Measurements from ENCODE around the gene PLXND1. TPM values are rescaled to one million over a fixed set of nuclear protein-coding genes. Genes with fewer than 3 reads are reported as not detected.

The PLXND1 gene
- total RNA-seq, 1 experiment from 2014 or later: 22.0 TPM

GRCh38 chr3:129632056-129632455 lies 25.6 kb upstream of the PLXND1 start:
- intact Hi-C loops (cut with micrococcal nuclease; ENCODE audit: unreplicated experiment): no loop called here

GRCh38 chr3:129629011-129629410 lies 22.5 kb upstream of the PLXND1 start:
- H3K27me3 Mint-ChIP-seq (ENCODE audit: unreplicated experiment): no peaks in the 10 kb centered on the region
- H3K4me1 Mint-ChIP-seq (ENCODE audit: low read depth, unreplicated experiment): peaks cover 33% of the 10 kb centered on the region
- no peak for DNase-seq
- no peak overlapping the region for H3K27ac Mint-ChIP-seq (ENCODE audit: unreplicated experiment)
- CTCF ChIA-PET: interaction anchor here (0.5 to 4.4 kb wide), 3 partner anchors 9 to 139 kb away, joined by 3 to 64 read pairs (median 3); no protein-coding TSS in a partner anchor
- BruUV-seq (replicated peaks): TSS peak; percentile 12
- intact Hi-C loops (cut with micrococcal nuclease; ENCODE audit: unreplicated experiment): loop anchor here (2.0 to 10.0 kb wide), 2 partner anchors 22 to 476 kb away; no protein-coding TSS in a partner anchor
- no peak for TF ChIP-seq CTCF (IDR thresholded peaks at IDR 0.05; ENCODE audit: unreplicated experiment)
- no peaks in the 10 kb centered on the region for H3K9me3 Mint-ChIP-seq (ENCODE audit: low read depth, unreplicated experiment)
- peak overlapping the region; percentile 71 for H3K4me3 Mint-ChIP-seq (ENCODE audit: low read depth, unreplicated experiment)
- H3K36me3 Mint-ChIP-seq (ENCODE audit: insufficient read depth, unreplicated experiment): peaks cover 35% of the 10 kb centered on the region

More at GRCh38 chr3:129632056-129632455, 25.6 kb upstream of the PLXND1 start:
- H3K36me3 Mint-ChIP-seq (ENCODE audit: insufficient read depth, unreplicated experiment): peaks cover 20% of the 10 kb centered on the region
- no peak for TF ChIP-seq CTCF (IDR thresholded peaks at IDR 0.05; ENCODE audit: unreplicated experiment)
- no peak overlapping the region for H3K4me3 Mint-ChIP-seq (ENCODE audit: low read depth, unreplicated experiment)
- DNase-seq: no peak
- no TSS peak for BruUV-seq (replicated peaks)
- H3K27ac Mint-ChIP-seq (ENCODE audit: unreplicated experiment): no peak overlapping the region
- peaks cover 12% of the 10 kb centered on the region for H3K4me1 Mint-ChIP-seq (ENCODE audit: low read depth, unreplicated experiment)
- peaks cover 10% of the 10 kb centered on the region for H3K9me3 Mint-ChIP-seq (ENCODE audit: low read depth, unreplicated experiment)
- CTCF ChIA-PET: no interaction called here
- H3K27me3 Mint-ChIP-seq (ENCODE audit: unreplicated experiment): no peaks in the 10 kb centered on the region

- H3K4me3 Mint-ChIP-seq (ENCODE audit: low read depth, unreplicated experiment): peak overlapping the region; percentile 71
- intact Hi-C loops (cut with micrococcal nuclease; ENCODE audit: unreplicated experiment): loop anchor here (1.0 to 10.0 kb wide), 4 partner anchors 23 to 477 kb away; no protein-coding TSS in a partner anchor
- CTCF ChIA-PET: interaction anchor here (0.5 to 4.4 kb wide), 14 partner anchors 10 to 484 kb away, joined by 3 to 64 read pairs (median 4); partner anchors contain the start of gene TMCC1
Observed at GRCh38 chr3:129628169-129628522, 21.7 kb upstream of the PLXND1 start.

GRCh38 chr3:129627350-129628168 lies 21.1 kb upstream of the PLXND1 start:
- peak overlapping the region; percentile 57 for H3K27ac Mint-ChIP-seq (ENCODE audit: unreplicated experiment)
- H3K9me3 Mint-ChIP-seq (ENCODE audit: low read depth, unreplicated experiment): no peaks in the 10 kb centered on the region
- TF ChIP-seq CTCF (IDR thresholded peaks at IDR 0.05; ENCODE audit: unreplicated experiment): peak; percentile 92
- peaks cover 24% of the 10 kb centered on the region for H3K4me1 Mint-ChIP-seq (ENCODE audit: low read depth, unreplicated experiment)
- CTCF ChIA-PET: interaction anchor here (0.5 to 4.4 kb wide), 15 partner anchors 24 to 1299 kb away, joined by 3 to 64 read pairs (median 4); partner anchors contain the start of gene TMCC1
- H3K36me3 Mint-ChIP-seq (ENCODE audit: insufficient read depth, unreplicated experiment): peaks cover 35% of the 10 kb centered on the region
- H3K27me3 Mint-ChIP-seq (ENCODE audit: unreplicated experiment): no peaks in the 10 kb centered on the region
- intact Hi-C loops (cut with micrococcal nuclease; ENCODE audit: unreplicated experiment): loop anchor here (1.0 to 10.0 kb wide), 6 partner anchors 23 to 477 kb away; no protein-coding TSS in a partner anchor
- DNase-seq: peak; percentile 86
- peak overlapping the region; percentile 71 for H3K4me3 Mint-ChIP-seq (ENCODE audit: low read depth, unreplicated experiment)
- no TSS peak for BruUV-seq (replicated peaks)

More at GRCh38 chr3:129628169-129628522, 21.7 kb upstream of the PLXND1 start:
- H3K9me3 Mint-ChIP-seq (ENCODE audit: low read depth, unreplicated experiment): no peaks in the 10 kb centered on the region
- BruUV-seq (replicated peaks): no TSS peak
- no peak for DNase-seq
- no peak for TF ChIP-seq CTCF (IDR thresholded peaks at IDR 0.05; ENCODE audit: unreplicated experiment)
- H3K4me1 Mint-ChIP-seq (ENCODE audit: low read depth, unreplicated experiment): peaks cover 24% of the 10 kb centered on the region
- H3K36me3 Mint-ChIP-seq (ENCODE audit: insufficient read depth, unreplicated experiment): peaks cover 35% of the 10 kb centered on the region
- no peaks in the 10 kb centered on the region for H3K27me3 Mint-ChIP-seq (ENCODE audit: unreplicated experiment)
- peak overlapping the region; percentile 57 for H3K27ac Mint-ChIP-seq (ENCODE audit: unreplicated experiment)

Data from Calu3 (cell line).